ENCODE data around the gene OFD1.
A peak's percentile ranks its signal among the peaks of the same experiment; 100 is the strongest.

Gene OFD1

DNA sequence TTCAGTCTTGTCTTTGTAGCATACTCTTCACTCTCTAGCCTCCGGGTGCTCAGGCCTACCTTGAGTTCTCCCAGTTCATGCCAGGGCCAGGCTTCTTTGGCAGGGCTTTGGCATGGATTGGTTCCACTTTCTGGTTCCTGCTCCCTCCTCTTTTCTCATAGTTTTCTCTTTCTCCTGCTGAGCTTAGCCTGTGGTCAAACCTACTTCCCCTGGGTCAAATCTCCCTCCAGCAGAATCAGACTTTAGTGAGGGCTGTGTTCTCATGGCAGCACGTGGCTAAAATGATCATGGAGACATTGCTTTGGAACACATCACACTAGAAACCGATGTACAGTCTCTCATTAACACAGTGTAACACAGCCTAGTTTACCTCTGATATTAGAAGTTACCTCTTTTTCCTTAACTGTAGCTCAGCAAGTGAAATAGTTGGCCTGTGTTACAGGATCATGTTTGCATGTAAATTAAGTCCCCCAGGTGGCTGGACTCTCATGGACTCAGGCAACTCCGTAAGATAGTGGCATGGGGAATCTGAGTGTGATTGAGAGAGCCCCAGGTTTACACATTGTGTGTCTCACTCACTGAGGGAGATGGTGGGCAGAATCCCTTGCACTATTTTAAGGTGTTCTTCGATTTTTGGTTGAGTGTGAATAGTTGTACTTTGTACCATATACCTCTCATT lies 32.3 kb upstream of the OFD1 start:
- no peak overlapping the region for H3K9ac ChIP-seq (ENCODE audit: low read depth in 1 of 2, low read length in 2 of 2)
- peaks cover 12 to 15% of the 10 kb centered on the region in 2 donors for H3K4me1 ChIP-seq (ENCODE audit: control insufficient read depth in 2 of 2, insufficient read depth in 2 of 2, low read length in 2 of 2)
- no peak overlapping the region for H3K27ac ChIP-seq (ENCODE audit: low read depth in 2 of 2, low read length in 2 of 2)
- H3K4me3 ChIP-seq (ENCODE audit: low read length in 2 of 2): no peak overlapping the region
- no peaks in the 10 kb centered on the region for H3K36me3 ChIP-seq (ENCODE audit: control insufficient read depth in 2 of 2, insufficient read depth in 2 of 2, low read length in 2 of 2)
- no peaks in the 10 kb centered on the region for H3K9me3 ChIP-seq (ENCODE audit: control insufficient read depth in 2 of 2, low read length in 2 of 2)
- H3K27me3 ChIP-seq (ENCODE audit: control insufficient read depth in 2 of 2, insufficient read depth in 2 of 2, low read length in 2 of 2): peaks cover 2 to 5% of the 10 kb centered on the region in 2 donors

DNA sequence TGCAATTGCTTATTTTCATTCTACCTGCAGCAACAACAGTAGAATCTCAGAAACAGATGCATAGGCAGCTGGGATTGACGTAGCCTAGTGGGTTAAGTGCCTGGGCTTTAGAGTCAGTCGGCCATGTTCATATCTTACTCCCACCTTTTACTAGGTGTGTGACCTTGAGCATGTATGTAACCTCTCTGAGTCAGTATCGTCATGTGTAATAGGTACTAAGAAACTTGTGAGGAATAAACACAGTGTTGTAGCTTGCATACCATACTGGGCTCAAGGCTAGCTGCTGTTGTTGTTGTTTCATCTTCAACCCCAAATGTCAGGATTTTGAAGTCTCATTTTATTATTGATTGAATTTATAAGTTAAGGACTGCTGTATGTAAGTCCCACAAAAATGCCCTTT lies 31.4 kb upstream of the OFD1 start:
- no peaks in the 10 kb centered on the region for H3K36me3 ChIP-seq (ENCODE audit: control insufficient read depth in 2 of 2, insufficient read depth in 2 of 2, low read length in 2 of 2)
- H3K27me3 ChIP-seq (ENCODE audit: control insufficient read depth in 2 of 2, insufficient read depth in 2 of 2, low read length in 2 of 2): peaks cover 2 to 5% of the 10 kb centered on the region in 2 donors
- H3K9me3 ChIP-seq (ENCODE audit: control insufficient read depth in 2 of 2, low read length in 2 of 2): no peaks in the 10 kb centered on the region
- no peak overlapping the region for H3K27ac ChIP-seq (ENCODE audit: low read depth in 2 of 2, low read length in 2 of 2)
- H3K4me1 ChIP-seq (ENCODE audit: control insufficient read depth in 2 of 2, insufficient read depth in 2 of 2, low read length in 2 of 2): peaks cover 12% of the 10 kb centered on the region in 2 donors
- H3K9ac ChIP-seq (ENCODE audit: low read depth in 1 of 2, low read length in 2 of 2): no peak overlapping the region
- H3K4me3 ChIP-seq (ENCODE audit: low read length in 2 of 2): no peak overlapping the region

DNA sequence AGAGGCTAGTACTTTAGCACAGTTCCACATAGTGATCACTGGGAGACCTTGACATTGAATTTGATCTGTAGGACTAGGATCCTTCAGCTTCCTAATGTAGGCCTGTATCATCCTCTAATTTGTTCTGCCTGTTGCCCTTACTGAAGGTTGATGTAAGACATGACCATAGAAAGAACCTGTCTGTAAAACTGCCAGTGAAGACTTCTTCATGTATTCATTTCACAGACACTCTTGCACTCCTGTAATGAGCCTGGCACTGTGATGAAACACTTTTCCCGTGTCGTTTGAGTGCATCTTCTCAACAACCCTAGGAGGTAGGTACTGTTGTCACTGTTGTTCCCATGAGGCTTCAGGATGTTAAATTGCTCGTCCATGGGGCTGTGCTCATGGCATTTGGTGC lies 31.0 kb upstream of the OFD1 start:
- Histone ChIP-seq H3K9me3 (ENCODE audit: control insufficient read depth in 2 of 2, low read length in 2 of 2) (no peaks in the 10 kb centered on the region), H3K27ac (ENCODE audit: low read depth in 2 of 2, low read length in 2 of 2) (no peak overlapping the region), H3K27me3 (ENCODE audit: control insufficient read depth in 2 of 2, insufficient read depth in 2 of 2, low read length in 2 of 2) (peaks cover 2 to 5% of the 10 kb centered on the region in 2 donors), H3K9ac (ENCODE audit: low read depth in 1 of 2, low read length in 2 of 2) (no peak overlapping the region), H3K4me1 (ENCODE audit: control insufficient read depth in 2 of 2, insufficient read depth in 2 of 2, low read length in 2 of 2) (peaks cover 9 to 12% of the 10 kb centered on the region in 2 donors), H3K36me3 (ENCODE audit: control insufficient read depth in 2 of 2, insufficient read depth in 2 of 2, low read length in 2 of 2) (no peaks in the 10 kb centered on the region), H3K4me3 (ENCODE audit: low read length in 2 of 2) (no peak overlapping the region)

DNA sequence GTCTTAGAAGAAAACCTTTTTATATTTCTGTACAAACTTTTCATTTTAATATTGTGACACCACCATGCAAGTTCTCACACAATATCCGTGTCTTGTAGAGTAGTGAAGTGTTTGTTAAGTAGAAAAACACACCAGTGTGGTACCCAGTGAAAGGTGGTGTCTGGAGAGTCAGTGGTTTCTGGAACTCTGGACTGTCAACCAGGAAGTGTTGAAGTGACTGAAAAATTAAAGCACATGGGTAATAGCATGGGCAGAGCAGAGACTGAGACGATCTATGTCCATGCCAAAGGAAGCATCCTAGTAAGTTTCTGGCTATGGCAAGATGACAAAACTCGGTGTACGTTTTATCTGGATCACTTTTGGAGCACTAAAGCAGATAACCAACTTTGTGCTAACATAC lies 23.4 kb upstream of the OFD1 start:
- no peaks in the 10 kb centered on the region for H3K27me3 ChIP-seq (ENCODE audit: control insufficient read depth in 2 of 2, insufficient read depth in 2 of 2, low read length in 2 of 2)
- no peaks in the 10 kb centered on the region for H3K4me1 ChIP-seq (ENCODE audit: control insufficient read depth in 2 of 2, insufficient read depth in 2 of 2, low read length in 2 of 2)
- H3K4me3 ChIP-seq (ENCODE audit: low read length in 2 of 2): no peak overlapping the region
- no peak overlapping the region for H3K27ac ChIP-seq (ENCODE audit: low read depth in 2 of 2, low read length in 2 of 2)
- no peaks in the 10 kb centered on the region for H3K9me3 ChIP-seq (ENCODE audit: control insufficient read depth in 2 of 2, low read length in 2 of 2)
- no peak overlapping the region for H3K9ac ChIP-seq (ENCODE audit: low read depth in 1 of 2, low read length in 2 of 2)
- peaks cover 14 to 22% of the 10 kb centered on the region in 2 donors for H3K36me3 ChIP-seq (ENCODE audit: control insufficient read depth in 2 of 2, insufficient read depth in 2 of 2, low read length in 2 of 2)

DNA sequence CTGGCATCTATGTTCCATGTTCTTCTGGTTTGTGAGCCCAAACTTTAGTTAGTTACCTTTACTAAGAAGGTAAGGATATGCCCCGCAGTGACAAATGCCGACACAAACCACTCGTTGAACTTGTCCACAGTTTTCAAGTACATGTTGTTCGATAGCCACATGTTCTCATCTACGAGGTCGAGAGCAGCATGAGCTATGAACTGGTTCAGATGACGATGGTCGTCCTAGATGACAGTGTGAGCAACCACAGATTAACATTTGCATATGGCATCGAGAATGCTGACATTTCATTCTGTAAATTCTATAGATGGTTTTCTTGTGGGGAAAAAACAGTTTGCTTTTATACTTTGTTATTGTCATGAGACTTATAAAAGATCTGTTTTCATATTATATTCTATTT lies 18.1 kb upstream of the OFD1 start:
- Histone ChIP-seq H3K36me3 (ENCODE audit: control insufficient read depth in 2 of 2, insufficient read depth in 2 of 2, low read length in 2 of 2) (peaks cover 28 to 29% of the 10 kb centered on the region in 2 donors), H3K4me3 (ENCODE audit: low read length in 2 of 2) (no peak overlapping the region)

DNA sequence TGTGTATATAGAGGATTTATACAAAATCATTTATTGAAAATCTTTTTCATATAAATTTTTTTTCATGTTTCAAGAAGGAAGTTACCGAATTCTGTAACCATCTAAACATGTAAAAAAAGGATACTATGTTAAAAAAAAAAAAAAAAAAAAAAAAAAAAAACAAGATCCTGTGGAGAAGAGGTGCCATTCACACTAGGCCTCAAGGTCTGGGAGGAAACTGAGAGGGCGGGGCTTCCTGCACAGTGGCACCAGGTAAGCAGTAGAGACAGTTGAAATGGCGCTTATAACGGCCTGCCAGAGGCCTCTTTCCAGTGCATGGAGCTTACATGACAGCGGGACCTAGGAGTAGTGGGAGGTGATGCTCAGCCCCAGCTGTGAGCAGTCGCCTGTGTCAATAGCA lies 17.6 kb upstream of the OFD1 start:
- Histone ChIP-seq H3K4me3 (ENCODE audit: low read length in 2 of 2) (no peak overlapping the region), H3K27ac (ENCODE audit: low read depth in 2 of 2, low read length in 2 of 2) (no peak overlapping the region), H3K4me1 (ENCODE audit: control insufficient read depth in 2 of 2, insufficient read depth in 2 of 2, low read length in 2 of 2) (no peaks in the 10 kb centered on the region), H3K9ac (ENCODE audit: low read depth in 1 of 2, low read length in 2 of 2) (no peak overlapping the region), H3K36me3 (ENCODE audit: control insufficient read depth in 2 of 2, insufficient read depth in 2 of 2, low read length in 2 of 2) (peaks cover 24 to 25% of the 10 kb centered on the region in 2 donors), H3K9me3 (ENCODE audit: control insufficient read depth in 2 of 2, low read length in 2 of 2) (no peaks in the 10 kb centered on the region), H3K27me3 (ENCODE audit: control insufficient read depth in 2 of 2, insufficient read depth in 2 of 2, low read length in 2 of 2) (no peaks in the 10 kb centered on the region)

More for the DNA sequence above, 18.1 kb upstream of the OFD1 start:
- H3K9ac ChIP-seq (ENCODE audit: low read depth in 1 of 2, low read length in 2 of 2): no peak overlapping the region
- H3K27ac ChIP-seq (ENCODE audit: low read depth in 2 of 2, low read length in 2 of 2): no peak overlapping the region
- H3K9me3 ChIP-seq (ENCODE audit: control insufficient read depth in 2 of 2, low read length in 2 of 2): no peaks in the 10 kb centered on the region
- no peaks in the 10 kb centered on the region for H3K27me3 ChIP-seq (ENCODE audit: control insufficient read depth in 2 of 2, insufficient read depth in 2 of 2, low read length in 2 of 2)
- H3K4me1 ChIP-seq (ENCODE audit: control insufficient read depth in 2 of 2, insufficient read depth in 2 of 2, low read length in 2 of 2): no peaks in the 10 kb centered on the region

DNA sequence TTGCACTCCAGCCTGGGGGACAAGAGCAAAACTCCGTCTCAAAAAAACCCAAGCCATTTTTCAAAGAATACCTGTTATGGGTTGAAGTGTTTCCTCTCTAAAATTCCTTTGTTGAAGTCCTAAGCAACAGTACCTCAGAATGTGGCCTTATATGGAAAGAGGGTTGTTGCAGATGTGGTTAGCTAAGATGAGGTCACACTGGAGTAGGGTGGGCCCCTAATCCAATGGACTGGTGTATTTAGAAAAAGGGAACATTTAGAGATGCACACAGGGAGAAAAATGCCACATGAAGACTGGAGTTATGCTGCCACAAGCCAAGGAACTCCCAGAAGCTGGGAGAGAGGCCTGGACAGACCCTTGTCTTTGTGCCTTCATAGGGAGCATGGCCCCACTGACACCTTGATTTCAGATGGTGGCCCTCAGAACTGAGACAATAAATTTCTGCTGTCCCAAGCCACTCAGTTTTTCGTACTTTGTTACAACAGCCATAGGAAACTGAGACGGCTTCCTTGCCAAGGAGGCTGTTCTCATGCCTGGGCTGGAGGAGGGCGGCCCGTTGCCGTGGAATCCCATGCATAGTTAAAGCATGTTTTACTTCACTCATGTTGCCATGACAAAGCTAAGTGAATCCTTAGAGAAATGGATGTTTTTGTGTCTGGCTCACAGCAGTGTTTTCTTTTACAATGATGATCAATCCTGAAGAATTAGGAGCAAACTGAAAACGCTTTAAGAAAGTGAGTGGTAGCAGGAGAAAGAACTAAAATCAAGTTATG lies 16.7 kb upstream of the OFD1 start:
- H3K9ac ChIP-seq (ENCODE audit: low read depth in 1 of 2, low read length in 2 of 2): no peak overlapping the region
- no peaks in the 10 kb centered on the region for H3K9me3 ChIP-seq (ENCODE audit: control insufficient read depth in 2 of 2, low read length in 2 of 2)
- H3K4me3 ChIP-seq (ENCODE audit: low read length in 2 of 2): no peak overlapping the region
- peaks cover 21 to 25% of the 10 kb centered on the region in 2 donors for H3K36me3 ChIP-seq (ENCODE audit: control insufficient read depth in 2 of 2, insufficient read depth in 2 of 2, low read length in 2 of 2)
- H3K27me3 ChIP-seq (ENCODE audit: control insufficient read depth in 2 of 2, insufficient read depth in 2 of 2, low read length in 2 of 2): no peaks in the 10 kb centered on the region
- peak overlapping the region in 1 of 2 donors; percentile 1 for H3K27ac ChIP-seq (ENCODE audit: low read depth in 2 of 2, low read length in 2 of 2)
- no peaks in the 10 kb centered on the region for H3K4me1 ChIP-seq (ENCODE audit: control insufficient read depth in 2 of 2, insufficient read depth in 2 of 2, low read length in 2 of 2)

DNA sequence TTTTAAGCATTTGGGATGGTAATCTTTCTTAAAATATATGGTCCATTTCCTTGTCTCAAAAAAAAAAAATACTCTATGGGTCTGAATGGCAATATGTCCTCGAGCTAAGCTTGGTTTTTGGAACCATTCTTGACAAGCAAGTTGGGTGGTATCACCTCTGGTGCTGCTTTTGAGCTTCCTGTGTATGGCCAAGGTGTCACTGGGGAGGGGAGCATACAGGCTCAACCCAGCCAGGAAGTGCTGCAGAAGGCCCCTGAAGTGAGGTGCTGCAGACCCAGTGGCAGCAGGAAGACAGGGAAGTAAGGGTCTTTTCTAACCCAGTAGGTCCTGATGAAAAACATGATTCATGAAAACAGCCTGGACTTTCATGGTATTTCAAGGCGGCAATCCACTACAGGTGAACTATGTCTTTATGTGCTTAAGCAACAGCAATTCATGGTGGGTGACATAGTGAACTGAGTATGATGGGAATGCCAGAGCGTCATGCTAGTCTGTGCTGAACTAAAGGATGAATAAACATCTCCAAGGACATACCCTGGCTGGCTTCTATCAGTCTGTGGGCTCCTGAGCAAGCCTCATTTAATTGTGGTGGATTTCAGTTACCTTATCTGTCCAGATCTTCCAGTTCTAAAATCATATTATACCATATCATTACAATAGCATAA lies 15.2 kb upstream of the OFD1 start:
- Histone ChIP-seq H3K27me3 (ENCODE audit: control insufficient read depth in 2 of 2, insufficient read depth in 2 of 2, low read length in 2 of 2) (no peaks in the 10 kb centered on the region), H3K9ac (ENCODE audit: low read depth in 1 of 2, low read length in 2 of 2) (no peak overlapping the region), H3K4me3 (ENCODE audit: low read length in 2 of 2) (no peak overlapping the region), H3K27ac (ENCODE audit: low read depth in 2 of 2, low read length in 2 of 2) (no peak overlapping the region), H3K4me1 (ENCODE audit: control insufficient read depth in 2 of 2, insufficient read depth in 2 of 2, low read length in 2 of 2) (no peaks in the 10 kb centered on the region), H3K36me3 (ENCODE audit: control insufficient read depth in 2 of 2, insufficient read depth in 2 of 2, low read length in 2 of 2) (peaks cover 21 to 25% of the 10 kb centered on the region in 2 donors), H3K9me3 (ENCODE audit: control insufficient read depth in 2 of 2, low read length in 2 of 2) (no peaks in the 10 kb centered on the region)

DNA sequence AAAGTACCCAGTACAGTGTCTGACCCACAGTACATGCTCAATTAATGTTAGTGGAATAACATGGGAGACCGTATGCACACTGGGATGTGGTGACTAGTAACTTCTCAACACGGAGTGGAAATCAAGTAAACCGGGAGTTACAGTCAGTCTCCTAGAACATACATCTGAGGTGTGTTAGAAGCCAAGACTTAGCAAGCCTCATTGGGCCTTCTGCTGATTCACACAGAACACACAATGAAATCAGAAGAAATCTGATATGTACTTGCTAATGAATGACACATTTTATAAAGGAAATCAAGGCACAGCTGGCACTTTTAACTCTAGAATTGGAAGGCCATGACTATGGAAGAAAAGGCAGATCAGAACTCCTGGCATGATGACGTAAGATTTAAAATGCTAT lies 13.2 kb upstream of the OFD1 start:
- H3K4me1 ChIP-seq (ENCODE audit: control insufficient read depth in 2 of 2, insufficient read depth in 2 of 2, low read length in 2 of 2): no peaks in the 10 kb centered on the region
- H3K27ac ChIP-seq (ENCODE audit: low read depth in 2 of 2, low read length in 2 of 2): peak overlapping the region in 1 of 2 donors; percentile 5
- H3K9ac ChIP-seq (ENCODE audit: low read depth in 1 of 2, low read length in 2 of 2): no peak overlapping the region
- no peaks in the 10 kb centered on the region for H3K9me3 ChIP-seq (ENCODE audit: control insufficient read depth in 2 of 2, low read length in 2 of 2)
- no peaks in the 10 kb centered on the region for H3K27me3 ChIP-seq (ENCODE audit: control insufficient read depth in 2 of 2, insufficient read depth in 2 of 2, low read length in 2 of 2)
- peaks cover 20 to 21% of the 10 kb centered on the region in 2 donors for H3K36me3 ChIP-seq (ENCODE audit: control insufficient read depth in 2 of 2, insufficient read depth in 2 of 2, low read length in 2 of 2)
- no peak overlapping the region for H3K4me3 ChIP-seq (ENCODE audit: low read length in 2 of 2)

Measured in mucosa of rectum (tissue), 2 donors.